DMS114 treated with DMSO at 0.1 percent for 48 hours (cell line): ENCODE data around the gene PWP2.
"Not testable (repeated sequence)": the region's sequence is repeated elsewhere in the genome, so short reads cannot be mapped to it uniquely, and the experiment has no call there.

ENCODE experiments used
- DNase-seq: peaks from one replicate; lab custom pipeline; 2025; ENCODE audit not compliant: unreplicated experiment; lab: John Stamatoyannopoulos, UW

The PWP2 gene

GRCh38 chr21:44107026-44107501 lies at the start of gene PWP2:
Gene PWP2, plus strand, starts transcription at chr21:44107399. Its CDS starts 18 bp downstream, at chr21:44107417.
- DNase-seq: not testable (repeated sequence)

DNA sequence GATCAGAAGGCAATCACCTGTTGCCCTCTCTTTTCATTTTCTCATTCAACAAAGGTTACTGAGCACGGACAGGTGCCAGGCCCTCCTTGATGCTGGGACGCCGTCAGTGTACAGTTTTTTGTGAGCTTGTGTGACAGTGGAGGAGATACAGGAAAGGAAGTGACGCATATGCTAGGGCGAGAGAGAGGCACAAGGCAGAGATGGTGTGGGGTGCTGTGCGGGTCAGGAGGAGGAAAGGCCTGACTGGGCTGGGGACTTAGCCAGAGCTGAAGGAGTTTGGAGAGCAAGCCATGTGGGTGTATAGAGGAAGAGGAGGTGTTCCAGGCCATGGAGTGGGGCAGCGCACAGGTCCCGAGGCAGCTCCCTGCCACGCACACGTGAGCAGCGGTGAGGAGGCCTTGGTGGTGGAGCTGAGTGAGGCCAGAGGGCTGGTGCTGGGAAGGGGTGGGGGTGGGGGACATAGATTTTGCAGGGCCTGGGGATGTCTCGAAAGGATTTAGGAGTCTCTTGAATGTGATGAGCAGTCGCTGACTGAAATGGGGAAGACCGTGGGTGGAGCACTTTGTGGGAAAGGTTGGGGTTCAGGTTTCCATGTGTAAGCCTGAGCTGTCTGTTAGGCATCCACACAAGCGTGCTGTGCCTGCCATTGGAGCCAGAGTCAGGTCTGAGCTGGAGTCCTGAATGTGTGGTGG lies 49.1 kb upstream of the PWP2 start:
- no peak for DNase-seq

DNA sequence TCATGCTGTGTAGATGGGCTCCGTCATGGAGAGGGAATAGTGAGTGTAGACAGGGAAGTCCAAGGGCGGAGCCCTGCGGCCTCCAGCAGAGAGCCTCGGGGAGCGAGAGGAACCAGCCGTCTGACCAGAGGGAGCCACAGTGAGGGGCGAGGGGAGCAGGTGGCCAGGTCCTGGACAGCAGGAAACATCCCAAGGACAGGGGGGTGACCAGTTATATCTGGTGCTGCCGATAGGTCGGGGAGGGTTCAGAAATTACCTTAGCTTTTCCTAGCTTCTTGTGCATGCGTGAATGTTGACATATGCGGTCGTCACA lies 48.6 kb upstream of the PWP2 start:
- no peak for DNase-seq

- no peak for DNase-seq
Observed at GRCh38 chr21:44058981-44059380, 48.2 kb upstream of the PWP2 start.

- DNase-seq: no peak
Observed at GRCh38 chr21:44059710-44060109, 47.5 kb upstream of the PWP2 start.

GRCh38 chr21:44062380-44062779 lies 44.8 kb upstream of the PWP2 start:
- DNase-seq: no peak

DNA sequence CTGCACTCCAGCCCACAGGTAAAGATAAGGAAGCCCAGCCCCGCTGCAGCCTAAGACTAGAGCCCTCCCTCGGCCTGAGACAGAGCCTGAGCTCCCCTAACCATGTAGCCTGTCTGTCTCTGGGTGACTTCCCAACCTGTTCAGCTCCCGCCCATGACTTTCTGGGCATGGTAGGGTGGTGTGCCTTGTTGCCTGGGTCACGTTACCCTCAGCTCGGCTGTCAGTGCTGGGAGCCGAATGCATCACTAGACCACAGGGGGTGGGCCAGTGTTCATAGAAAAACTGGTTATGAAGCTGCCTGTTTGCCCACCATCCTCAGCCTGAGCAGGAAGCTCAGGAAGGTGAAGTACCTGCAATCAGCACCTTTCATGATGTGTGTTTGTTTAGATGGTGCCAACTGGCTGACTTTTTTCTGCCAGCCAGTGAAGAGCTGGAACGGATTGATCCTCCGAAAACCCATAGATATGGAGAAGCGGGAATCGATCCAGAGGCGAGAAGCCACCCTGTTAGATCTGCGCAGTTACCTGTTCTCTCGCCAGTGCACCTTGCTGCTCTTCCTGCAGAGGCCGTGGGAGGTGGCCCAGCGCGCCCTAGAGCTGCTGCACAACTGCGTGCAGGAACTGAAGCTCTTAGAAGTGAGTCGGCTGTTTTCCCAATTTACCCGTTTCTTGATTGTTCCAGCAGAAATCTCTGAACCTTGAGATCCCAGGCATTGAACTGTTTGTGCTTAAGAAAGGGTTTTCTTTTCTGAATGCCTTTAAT lies 43.9 kb upstream of the PWP2 start:
- no peak for DNase-seq

DNA sequence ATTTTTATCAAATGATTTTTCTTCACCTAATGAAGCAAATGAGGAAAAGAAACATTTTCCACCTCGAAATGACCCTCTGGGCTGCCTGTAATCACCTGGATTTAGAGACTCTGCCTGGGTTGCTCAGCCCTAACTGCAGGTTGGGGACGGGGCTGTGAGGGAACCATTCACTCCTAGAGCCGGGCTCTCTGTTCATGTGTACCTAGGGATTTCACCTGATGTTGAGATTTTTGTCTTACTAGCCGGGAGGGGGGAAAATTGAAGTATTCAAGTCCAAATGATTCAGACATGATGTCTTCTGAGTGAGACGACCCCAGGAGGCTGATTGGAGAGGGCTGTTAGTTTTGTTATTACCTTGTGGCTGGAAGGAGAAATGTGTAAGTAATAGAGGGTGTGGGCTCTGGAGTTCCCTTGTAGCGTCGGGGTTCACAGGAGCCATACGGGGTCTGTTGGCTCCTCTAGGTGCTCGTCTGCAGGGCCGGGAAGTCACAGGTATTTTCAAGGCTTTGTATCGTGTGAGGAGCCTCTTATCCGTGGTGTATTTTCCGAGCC lies 42.3 kb upstream of the PWP2 start:
- DNase-seq: no peak

DNA sequence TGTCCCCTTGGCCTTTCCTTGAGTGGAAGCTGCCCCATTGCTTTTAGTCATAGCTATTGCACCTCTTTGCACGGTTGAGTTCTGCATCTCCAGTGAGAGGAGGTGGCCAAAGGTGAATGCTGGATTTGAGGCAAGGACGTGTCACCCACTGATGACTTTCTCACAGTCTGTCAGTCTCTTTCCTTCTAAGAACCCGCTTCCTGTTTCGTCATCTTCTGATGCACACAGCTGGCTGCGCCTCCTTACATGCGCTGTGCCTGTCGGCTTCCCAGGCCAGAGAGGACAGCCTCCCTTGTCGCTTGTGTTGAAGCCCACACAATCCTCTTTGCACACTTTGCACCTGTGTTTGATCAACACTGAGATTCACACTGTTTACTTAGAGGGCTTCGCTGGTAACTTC lies 41.8 kb upstream of the PWP2 start:
- DNase-seq: no peak

DNA sequence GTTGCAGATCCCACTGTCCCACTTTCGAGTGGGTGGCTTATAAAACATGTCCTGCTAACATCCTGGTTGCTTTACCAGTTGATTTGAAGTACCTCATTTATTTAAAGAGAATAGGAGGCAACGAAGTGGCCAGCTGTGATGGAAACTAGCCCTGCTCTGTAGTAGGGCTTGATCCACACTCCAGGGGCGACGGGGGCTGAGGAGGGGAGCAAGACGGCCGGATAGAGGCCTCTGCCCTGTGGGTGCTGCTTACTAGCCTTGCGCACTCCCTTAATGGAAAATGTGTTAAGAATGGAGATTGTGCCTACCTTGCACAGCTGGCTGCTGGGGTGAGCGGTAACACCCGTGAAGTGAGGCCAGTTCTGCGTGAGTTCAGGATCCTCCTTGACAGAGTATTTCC lies 41.1 kb upstream of the PWP2 start:
- no peak for DNase-seq

- DNase-seq: no peak
Observed at GRCh38 chr21:44067011-44067839, 40.0 kb upstream of the PWP2 start.

GRCh38 chr21:44070391-44070790 lies 36.8 kb upstream of the PWP2 start:
- no peak for DNase-seq

GRCh38 chr21:44071359-44072104 lies 35.7 kb upstream of the PWP2 start:
- DNase-seq: no peak

DNA sequence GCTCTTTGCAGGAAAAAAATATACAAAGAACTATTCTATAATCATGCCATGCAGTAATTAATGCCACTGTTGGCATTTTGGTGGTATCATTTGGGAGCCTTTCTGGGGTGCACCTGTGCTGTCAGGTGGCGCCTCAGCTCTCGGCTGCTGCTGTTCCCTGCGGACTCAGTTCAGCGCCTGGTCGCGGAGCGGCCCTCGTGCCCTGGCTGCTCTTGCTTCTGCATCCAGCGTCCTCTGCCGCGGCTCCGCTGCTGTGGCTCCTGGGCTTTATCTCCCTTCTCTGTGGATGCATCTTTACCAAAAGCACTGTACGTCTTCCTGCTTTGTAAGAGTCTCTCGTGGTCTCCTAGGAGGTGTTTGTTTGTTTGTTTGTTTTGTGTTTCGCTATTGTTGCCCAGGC lies 35.1 kb upstream of the PWP2 start:
- DNase-seq: no peak

DNA sequence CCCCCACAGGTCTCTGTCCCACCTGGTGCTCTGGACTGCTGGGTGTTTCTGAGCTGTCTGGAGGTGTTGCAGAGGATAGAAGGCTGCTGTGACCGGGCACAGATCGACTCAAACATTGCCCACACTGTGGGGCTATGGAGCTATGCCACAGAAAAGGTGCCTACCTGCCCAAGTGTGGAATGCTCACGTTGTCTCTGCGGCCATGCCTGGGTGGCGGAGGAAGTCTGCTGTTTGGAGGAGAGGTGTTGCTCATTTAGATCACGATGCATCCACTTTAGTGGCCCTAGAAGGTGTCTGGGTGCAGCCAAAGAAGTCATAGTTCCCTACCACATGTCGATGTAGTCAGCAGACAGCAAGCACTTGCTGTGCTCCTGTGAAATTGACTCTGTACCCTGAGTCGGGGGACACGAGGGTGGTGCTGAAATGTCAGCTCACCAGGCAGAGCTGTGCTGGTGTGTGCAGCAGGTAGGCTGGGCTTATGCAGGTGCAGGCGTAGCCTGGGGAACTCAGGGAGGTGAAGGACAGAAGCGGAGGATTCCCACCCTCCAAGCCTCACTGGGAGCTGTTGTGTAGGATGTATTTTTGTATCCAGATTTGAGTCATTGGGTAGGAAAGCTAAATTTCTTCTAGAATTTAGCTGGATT lies 32.8 kb upstream of the PWP2 start:
- no peak for DNase-seq

GRCh38 chr21:44076316-44076715 lies 30.9 kb upstream of the PWP2 start:
- DNase-seq: no peak

DNA sequence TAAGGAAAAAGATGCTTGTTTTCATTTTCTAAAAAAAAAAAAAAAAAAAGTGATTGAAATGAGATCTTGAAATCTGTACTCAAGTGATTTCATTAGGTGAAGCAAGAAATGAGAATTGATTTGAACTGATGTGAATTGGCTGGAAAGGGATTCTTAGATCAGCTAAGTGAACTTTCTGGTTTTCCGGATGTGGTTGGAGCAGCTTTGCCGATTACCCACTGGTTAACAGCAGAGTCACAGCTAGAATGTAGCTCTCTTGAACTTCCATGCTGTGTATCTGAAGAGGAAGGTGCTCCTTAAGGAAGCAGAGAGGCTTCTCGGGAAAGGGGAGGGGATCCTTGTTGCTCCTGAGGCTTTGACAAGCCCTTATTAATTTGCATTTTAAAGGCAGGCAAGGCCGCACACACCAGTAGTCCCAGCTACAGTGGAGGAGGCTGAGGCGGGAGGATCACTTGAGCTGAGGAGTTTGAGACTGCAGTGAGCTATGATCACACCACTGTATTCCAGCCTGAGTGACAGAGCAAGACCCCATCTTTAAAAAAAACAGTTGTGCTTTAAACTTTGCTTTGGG lies 28.7 kb upstream of the PWP2 start:
- DNase-seq: no peak

- no peak for DNase-seq
Observed at GRCh38 chr21:44079446-44079845, 27.8 kb upstream of the PWP2 start.

GRCh38 chr21:44079846-44080245 lies 27.4 kb upstream of the PWP2 start:
- DNase-seq: no peak
